HS-27A (cell line): ENCODE measurements around the gene HIF1AN.

ENCODE experiments used
- DNase-seq: peaks from one replicate; pipeline ENCODE4 v3.0.0-alpha.2; 2012; ENCODE audit warnings: low read depth, missing footprints

HIF1AN gene

GRCh38 chr10:100522107-100522801, 13.5 kb upstream of the HIF1AN start:
- DNase-seq: no peak

- no peak for DNase-seq
These were observed 12.8 kb upstream of the HIF1AN start for GRCh38 chr10:100522945-100523344.

- DNase-seq: no peak
These were observed 11.5 kb upstream of the HIF1AN start for GRCh38 chr10:100524206-100524605.

GRCh38 chr10:100524638-100525037, 11.1 kb upstream of the HIF1AN start:
- no peak for DNase-seq

GRCh38 chr10:100528123-100528886, 7.4 kb upstream of the HIF1AN start:
- DNase-seq: no peak

GRCh38 chr10:100528921-100529474, 6.7 kb upstream of the HIF1AN start:
- DNase-seq: no peak

GRCh38 chr10:100529475-100530298, 6.1 kb upstream of the HIF1AN start, which contains the start of gene NDUFB8:
Gene NDUFB8, minus strand, starts transcription at chr10:100529871. Its CDS starts 20 bp downstream, at chr10:100529851.
- DNase-seq: peak; percentile 54

GRCh38 chr10:100531761-100532160, 4.0 kb upstream of the HIF1AN start:
- DNase-seq: no peak

- no peak for DNase-seq
These were observed 1.0 kb upstream of the HIF1AN start for GRCh38 chr10:100534726-100535125.

GRCh38 chr10:100535338-100535714, 417 bp upstream of the HIF1AN start:
- no peak for DNase-seq

- DNase-seq: no peak
These were observed 1.7 kb downstream of the HIF1AN start for GRCh38 chr10:100537475-100537874.

- DNase-seq: no peak
These were observed 9.2 kb downstream of the HIF1AN start for GRCh38 chr10:100544950-100545349.

- no peak for DNase-seq
These were observed 15.5 kb downstream of the HIF1AN start for GRCh38 chr10:100551196-100551595.

- no peak for DNase-seq
These were observed 16.0 kb downstream of the HIF1AN start for GRCh38 chr10:100551738-100552137.

GRCh38 chr10:100553929-100554328, 18.2 kb downstream of the HIF1AN start:
- DNase-seq: no peak

GRCh38 chr10:100554902-100555301, 19.2 kb downstream of the HIF1AN start:
- no peak for DNase-seq

- no peak for DNase-seq
These were observed 24.5 kb downstream of the HIF1AN start for GRCh38 chr10:100560248-100560647.

GRCh38 chr10:100561005-100561404, 25.3 kb downstream of the HIF1AN start:
- DNase-seq: no peak

- DNase-seq: peak; percentile 59
These were observed 26.4 kb downstream of the HIF1AN start for GRCh38 chr10:100562008-100562672.

GRCh38 chr10:100565206-100565985, 29.7 kb downstream of the HIF1AN start:
- DNase-seq: no peak

- no peak for DNase-seq
These were observed 30.8 kb downstream of the HIF1AN start for GRCh38 chr10:100566561-100566960.
